CD4-positive, CD25-positive, alpha-beta regulatory T cell (primary cell): ENCODE data around the gene PIGBOS1. TPM values are rescaled to one million over a fixed set of nuclear protein-coding genes. Genes with fewer than 3 reads are reported as not detected.
"Not testable (repeated sequence)": the region's sequence is repeated elsewhere in the genome, so short reads cannot be mapped to it uniquely, and the experiment has no call there.

Experiments used
- ATAC-seq, 2 donors: fragments of 150-1000 bp; cut with Tn5 transposase; one replicate each; pipeline ENCODE4 v1.10.0; 2021; ENCODE audit warnings: low read depth in 2 of 2, moderate number of reproducible peaks in 2 of 2, moderate library complexity in 1 of 2
- DNase-seq, 3 donors: peaks; one replicate each; pipeline versions ENCODE4 v3.0.0 to v3.0.0-alpha.2; 2012 to 2022; ENCODE audit warnings: mixed read lengths in 1 of 3
- H3K27ac ChIP-seq: one replicate; pipeline ENCODE4 v1.7.0; 2013; ENCODE audit warnings: mild to moderate bottlenecking, low read length; ENCODE audit not compliant: insufficient read depth, poor library complexity, severe bottlenecking
- H3K27me3 ChIP-seq: one replicate; pipeline ENCODE4 v1.7.0; 2013; ENCODE audit warnings: low read length; ENCODE audit not compliant: control insufficient read depth, insufficient read depth
- H3K36me3 ChIP-seq: one replicate; pipeline ENCODE4 v1.7.0; 2013; ENCODE audit warnings: mild to moderate bottlenecking, low read length, moderate library complexity; ENCODE audit not compliant: control insufficient read depth, insufficient read depth
- H3K4me1 ChIP-seq: 2 replicates; pipeline ENCODE4 v1.7.0; 2013; ENCODE audit warnings: mild to moderate bottlenecking, low read length; ENCODE audit not compliant: insufficient read depth, control insufficient read depth, poor library complexity, severe bottlenecking
- H3K4me3 ChIP-seq: one replicate; pipeline ENCODE4 v1.7.0; 2013; ENCODE audit warnings: low read depth, mild to moderate bottlenecking, low read length, moderate library complexity
- H3K9me3 ChIP-seq, 2 experiments: 1 replicate in 1 of 2; 2 replicates in 1 of 2; pipeline ENCODE4 v1.7.0; 2013; ENCODE audit warnings: low read length in 2 of 2, mild to moderate bottlenecking in 1 of 2, moderate library complexity in 1 of 2; ENCODE audit not compliant: control insufficient read depth in 2 of 2
- H3K27ac Mint-ChIP-seq, 3 donors: one replicate each; pipeline ENCODE4 v1.8.0; 2020 to 2022; ENCODE audit warnings: mild to moderate bottlenecking in 3 of 3, mixed read lengths in 3 of 3, moderate library complexity in 2 of 3
- H3K27me3 Mint-ChIP-seq: one replicate; pipeline ENCODE4 v1.8.0; 2022; ENCODE audit warnings: mild to moderate bottlenecking, mixed read lengths
- H3K36me3 Mint-ChIP-seq: one replicate; pipeline ENCODE4 v1.8.0; 2020; ENCODE audit warnings: mixed read lengths
- H3K4me1 Mint-ChIP-seq, 4 donors: one replicate each; pipeline ENCODE4 v1.8.0; 2020 to 2022; ENCODE audit warnings: mixed read lengths in 4 of 4, mild to moderate bottlenecking in 1 of 4
- H3K4me3 Mint-ChIP-seq, 4 donors: one replicate each; pipeline ENCODE4 v1.8.0; 2020 to 2022; ENCODE audit warnings: mild to moderate bottlenecking in 4 of 4, mixed read lengths in 4 of 4, moderate library complexity in 3 of 4
- H3K9me3 Mint-ChIP-seq, 7 donors: one replicate each; pipeline ENCODE4 v1.8.0; 2020 to 2022; ENCODE audit warnings: mixed read lengths in 7 of 7, mild to moderate bottlenecking in 3 of 7, moderate library complexity in 2 of 7
- polyA plus RNA-seq, 4 donors: library from polyadenylated mRNA; unstranded; fragments of 300-500 nt; fragmentation: Illumina TruSeq; gene quantifications; one replicate each; pipeline ENCODE4 v1.2.3, GENCODE V29; 2021
- total RNA-seq: library from RNA; stranded (reverse); gene quantifications from one replicate; pipeline ENCODE4 v1.2.3, GENCODE V29; 2022

The PIGBOS1 gene
- total and polyA plus RNA-seq, 5 donors from 2014 or later: 9.4 to 63.0 (median 52.9) TPM

GRCh38 chr15:55290528-55291057, 28.3 kb downstream of the PIGBOS1 start:
- H3K4me1 Mint-ChIP-seq: peaks cover 5 to 36% (median 29%) of the 10 kb centered on the region in 4 donors
- DNase-seq (peak; percentile 72 to 84 (median 83)), ATAC-seq (peak; percentile 86 to 88)
- H3K36me3 ChIP-seq: peaks cover 4% of the 10 kb centered on the region
- peak overlapping the region; percentile 90 to 97 (median 91) for H3K4me3 Mint-ChIP-seq
- peak overlapping the region; percentile 92 for H3K4me3 ChIP-seq
- peaks cover 16% of the 10 kb centered on the region for H3K4me1 ChIP-seq
- peak overlapping the region; percentile 84 to 93 (median 90) for H3K27ac Mint-ChIP-seq
- H3K9me3 ChIP-seq: no peaks in the 10 kb centered on the region
- peaks cover 6% of the 10 kb centered on the region for H3K36me3 Mint-ChIP-seq
- H3K27me3 Mint-ChIP-seq: no peaks in the 10 kb centered on the region
- no peaks in the 10 kb centered on the region for H3K27me3 ChIP-seq
- peaks cover 0 to 2% (median 0%) of the 10 kb centered on the region in 7 donors for H3K9me3 Mint-ChIP-seq
- peak overlapping the region; percentile 95 for H3K27ac ChIP-seq

GRCh38 chr15:55289746-55290527, 29.0 kb downstream of the PIGBOS1 start, which contains the start of gene RAB27A:
Gene RAB27A (minus strand): TSS chr15:55289813. CDS start chr15:55234934, 54,879 bp downstream.
- Mint-ChIP-seq H3K4me1 (peaks cover 5 to 42% (median 35%) of the 10 kb centered on the region in 4 donors), H3K9me3 (no peaks in the 10 kb centered on the region)

DNA sequence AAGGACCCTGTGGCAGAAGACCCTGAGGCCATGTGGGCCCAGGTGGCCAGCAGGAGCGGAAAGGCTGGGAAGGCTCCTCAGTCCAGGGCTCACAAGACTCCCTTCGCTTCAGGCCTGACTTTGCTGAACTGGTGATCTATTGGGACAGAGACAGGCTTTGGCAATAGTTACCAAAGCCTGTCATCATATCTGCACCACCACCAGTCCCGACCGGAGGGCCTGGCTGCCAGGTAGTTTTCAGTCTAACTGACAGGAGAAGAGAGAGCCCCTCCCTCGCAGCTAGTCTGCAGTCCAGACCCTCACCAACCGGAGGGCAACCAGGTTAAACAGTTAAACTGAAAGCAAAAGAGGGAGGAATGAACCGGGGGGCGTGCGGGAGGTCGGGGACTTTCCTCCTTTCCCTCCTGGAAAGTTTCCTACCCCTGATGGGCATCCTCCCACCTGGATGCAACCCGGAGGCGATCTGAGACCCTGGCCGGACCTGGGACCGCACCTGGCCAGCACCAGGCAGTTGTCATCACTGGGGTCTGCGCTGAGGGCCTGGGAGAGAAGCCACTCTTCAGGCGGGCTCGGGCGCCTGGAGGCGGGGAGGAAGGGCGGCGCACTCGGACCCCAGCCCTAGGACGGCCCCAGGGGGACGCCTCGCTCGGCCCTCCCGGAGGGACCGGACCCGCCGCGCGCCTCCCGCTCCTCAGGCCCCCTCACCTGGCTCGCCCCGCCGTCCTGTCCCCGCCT, 29.7 kb downstream of the PIGBOS1 start:
- peak overlapping the region; percentile 95 for H3K27ac ChIP-seq
- peaks cover 29% of the 10 kb centered on the region for H3K4me1 ChIP-seq
- Mint-ChIP-seq H3K4me1 (peaks cover 11 to 50% (median 42%) of the 10 kb centered on the region in 4 donors), H3K27ac (peak overlapping the region; percentile 93 to 97 (median 97)), H3K9me3 (no peaks in the 10 kb centered on the region), H3K27me3 (no peaks in the 10 kb centered on the region), H3K36me3 (peaks cover 6% of the 10 kb centered on the region), H3K4me3 (peak overlapping the region; percentile 90 to 98 (median 94))
- H3K36me3 ChIP-seq: peaks cover 4% of the 10 kb centered on the region
- no peaks in the 10 kb centered on the region for H3K27me3 ChIP-seq
- peak overlapping the region; percentile 90 for H3K4me3 ChIP-seq
- H3K9me3 ChIP-seq: no peaks in the 10 kb centered on the region
- DNase-seq: peak in 2 of 3 donors; percentile 14 to 45
- ATAC-seq: peak; percentile 1 to 7

More at GRCh38 chr15:55289746-55290527, 29.0 kb downstream of the PIGBOS1 start, which contains the start of gene RAB27A:
- H3K36me3 ChIP-seq: peaks cover 4% of the 10 kb centered on the region
- DNase-seq: peak; percentile 65 to 74 (median 72)
- Mint-ChIP-seq H3K4me3 (peak within 1 kb of the TSS; percentile 90 to 98 (median 94)), H3K27me3 (no peaks in the 10 kb centered on the region), H3K27ac (peak within 1 kb of the TSS; percentile 93 to 97 (median 97)), H3K36me3 (peaks cover 6% of the 10 kb centered on the region)
- peak within 1 kb of the TSS; percentile 92 for H3K4me3 ChIP-seq
- no peaks in the 10 kb centered on the region for H3K27me3 ChIP-seq
- H3K9me3 ChIP-seq: no peaks in the 10 kb centered on the region
- peak within 1 kb of the TSS; percentile 95 for H3K27ac ChIP-seq
- ATAC-seq: peak; percentile 54 to 56
- H3K4me1 ChIP-seq: peaks cover 22% of the 10 kb centered on the region

GRCh38 chr15:55288006-55288717, 30.8 kb downstream of the PIGBOS1 start:
- DNase-seq (no peak), ATAC-seq (no peak)
- Mint-ChIP-seq H3K9me3 (no peaks in the 10 kb centered on the region), H3K27me3 (no peaks in the 10 kb centered on the region), H3K4me1 (peaks cover 18 to 60% (median 51%) of the 10 kb centered on the region in 4 donors), H3K4me3 (peak overlapping the region; percentile 90 to 98 (median 94)), H3K36me3 (peaks cover 6% of the 10 kb centered on the region), H3K27ac (peak overlapping the region; percentile 93 to 97 (median 97))
- peaks cover 4% of the 10 kb centered on the region for H3K36me3 ChIP-seq
- H3K4me3 ChIP-seq: peak overlapping the region; percentile 90
- H3K4me1 ChIP-seq: peaks cover 39% of the 10 kb centered on the region
- no peaks in the 10 kb centered on the region for H3K27me3 ChIP-seq
- no peaks in the 10 kb centered on the region for H3K9me3 ChIP-seq
- H3K27ac ChIP-seq: peak overlapping the region; percentile 95

DNA sequence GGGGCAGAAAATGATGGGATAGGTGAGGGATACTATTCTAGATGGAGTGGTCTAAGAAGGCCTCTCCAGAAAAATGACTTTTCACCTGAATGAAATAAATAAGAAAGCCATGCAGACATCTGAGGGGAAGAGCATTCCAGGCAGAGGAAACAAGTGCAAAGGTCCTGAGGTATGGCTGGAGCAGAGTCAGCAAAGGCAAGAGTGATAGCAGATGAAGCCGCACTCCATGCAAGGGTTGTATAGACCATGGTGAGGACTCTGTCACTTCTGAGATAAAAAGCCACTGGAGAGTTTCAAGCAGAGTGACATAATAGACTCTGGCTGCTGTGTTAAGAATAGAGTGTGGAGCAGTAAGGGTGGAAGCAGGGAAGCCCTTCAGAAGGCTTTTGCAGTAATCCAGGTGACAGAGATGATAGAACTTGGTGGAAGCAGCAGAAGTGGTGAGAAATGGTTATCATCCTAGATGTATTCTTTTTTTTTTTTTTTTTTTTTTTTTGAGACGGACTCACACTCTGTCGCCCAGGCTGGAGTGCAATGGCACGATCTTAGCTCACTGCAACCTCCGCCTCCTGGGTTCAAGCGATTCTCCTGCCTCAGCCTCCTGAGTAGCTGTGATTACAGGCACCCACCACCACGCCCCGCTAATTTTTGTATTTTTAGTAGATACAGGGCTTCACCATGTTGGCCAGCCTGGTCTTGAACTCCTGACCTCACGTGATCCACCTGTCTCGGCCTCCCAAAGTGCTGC, 32.3 kb downstream of the PIGBOS1 start:
- not testable (repeated sequence) for H3K27ac ChIP-seq, H3K27me3 Mint-ChIP-seq, H3K36me3 ChIP-seq, DNase-seq, ATAC-seq, H3K27me3 ChIP-seq, H3K9me3 ChIP-seq, H3K36me3 Mint-ChIP-seq, H3K4me3 ChIP-seq, H3K9me3 Mint-ChIP-seq
- Mint-ChIP-seq H3K4me1 (peaks cover 23 to 76% (median 66%) of the 10 kb centered on the region in 4 donors), H3K4me3 (peak overlapping the region; percentile 20 to 94 (median 81)), H3K27ac (peak overlapping the region; percentile 80 to 93 (median 91))
- peaks cover 55% of the 10 kb centered on the region for H3K4me1 ChIP-seq

DNA sequence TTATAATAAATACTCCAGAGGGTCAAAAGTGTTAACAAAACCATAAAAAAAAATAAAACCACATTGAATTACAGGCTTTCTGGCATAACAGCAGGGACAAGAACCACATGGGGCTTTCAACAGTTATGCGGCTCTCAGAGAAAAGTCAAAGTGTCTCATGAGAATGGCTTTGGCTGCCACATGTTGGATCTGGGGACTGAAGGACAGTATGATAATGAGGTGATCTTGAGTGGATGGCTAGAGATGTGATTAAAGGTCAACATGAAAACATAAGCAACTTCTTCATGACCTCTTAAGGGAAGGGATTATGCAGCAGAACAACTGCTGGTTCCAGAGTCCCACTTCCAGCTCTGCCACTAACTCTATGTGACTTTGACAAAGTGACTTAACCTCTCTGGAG, 34.5 kb downstream of the PIGBOS1 start:
- H3K9me3 ChIP-seq: no peaks in the 10 kb centered on the region
- DNase-seq: no peak
- no peak for ATAC-seq
- H3K36me3 ChIP-seq: peaks cover 4% of the 10 kb centered on the region
- peaks cover 67% of the 10 kb centered on the region for H3K4me1 ChIP-seq
- Mint-ChIP-seq H3K4me3 (peak overlapping the region in 3 of 4 donors; percentile 17 to 91 (median 60)), H3K9me3 (no peaks in the 10 kb centered on the region), H3K27ac (peak overlapping the region; percentile 4 to 90 (median 64)), H3K27me3 (no peaks in the 10 kb centered on the region), H3K4me1 (peaks cover 31 to 95% (median 78%) of the 10 kb centered on the region in 4 donors), H3K36me3 (peaks cover 8% of the 10 kb centered on the region)
- H3K27ac ChIP-seq: no peak overlapping the region
- peak overlapping the region; percentile 2 for H3K4me3 ChIP-seq
- H3K27me3 ChIP-seq: no peaks in the 10 kb centered on the region
